ENCODE measurements around the gene MACF1.
A peak's percentile ranks its signal among the peaks of the same experiment; 100 is the strongest.

MACF1 gene

DNA sequence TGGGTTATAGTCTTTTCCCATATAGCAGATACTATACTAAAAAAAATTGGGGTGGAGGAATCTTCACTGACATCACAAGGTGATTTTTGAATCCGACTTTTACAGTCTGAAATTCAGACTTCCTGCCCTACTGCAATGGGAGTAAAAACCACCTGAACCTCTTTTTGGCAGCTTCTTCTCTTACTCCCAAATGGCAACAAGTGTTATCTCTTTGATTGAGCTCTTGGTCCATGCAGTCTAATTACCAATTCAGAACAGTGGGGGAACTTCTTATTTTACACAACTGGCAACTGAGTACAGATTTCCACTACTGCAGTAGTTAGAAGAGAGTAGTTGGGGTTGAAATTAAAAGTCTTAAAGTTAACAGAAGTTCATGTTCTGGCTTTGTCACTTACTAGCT, 62.3 kb downstream of the MACF1 start:
- no peak for DNase-seq (ENCODE audit: low read depth)

DNA sequence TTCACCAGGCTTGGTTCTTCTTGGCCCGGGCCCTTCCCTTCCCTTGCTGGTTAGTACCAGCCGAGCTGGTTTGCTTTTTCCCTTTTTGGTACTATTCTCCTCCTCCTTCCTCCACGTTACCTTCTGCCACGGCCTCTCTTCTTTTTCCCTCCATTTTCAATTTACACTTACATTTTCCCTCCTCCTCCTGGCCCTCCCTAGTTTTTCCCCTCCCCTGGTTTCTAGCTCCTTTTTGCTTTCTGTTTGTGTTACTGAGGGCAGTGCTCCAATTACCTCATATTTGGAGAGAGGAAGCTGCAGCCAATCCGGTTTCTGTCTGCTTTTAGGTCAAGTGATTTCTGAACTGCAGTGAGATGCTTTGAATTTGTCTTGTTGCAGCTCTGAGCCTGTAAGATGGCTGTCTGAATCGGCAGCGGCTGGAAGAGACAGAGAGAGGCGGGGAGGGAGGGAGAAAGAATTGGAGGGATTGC, 63.7 kb downstream of the MACF1 start:
- DNase-seq (ENCODE audit: low read depth), result peak; percentile 92

DNA sequence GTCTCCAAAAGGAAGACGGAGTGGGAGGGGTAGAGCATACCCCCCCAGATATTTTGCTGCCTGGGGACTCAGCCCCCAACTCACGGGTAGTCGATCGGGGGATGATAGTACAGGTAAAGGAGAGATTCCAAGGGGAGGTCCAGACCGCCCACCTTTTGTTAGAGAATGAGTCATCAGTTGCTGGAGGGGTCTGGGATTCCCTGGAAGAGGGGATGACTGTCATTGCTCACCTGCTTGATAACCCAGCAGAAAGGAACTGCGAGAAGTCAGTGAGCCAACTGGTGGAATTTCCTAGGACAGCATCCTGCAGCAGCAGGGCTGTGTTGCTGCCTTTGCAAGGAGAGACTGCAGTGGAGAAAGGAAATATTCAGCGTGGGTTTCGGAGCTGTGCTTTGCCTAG, 64.4 kb downstream of the MACF1 start:
- DNase-seq (ENCODE audit: low read depth), result no peak

DNA sequence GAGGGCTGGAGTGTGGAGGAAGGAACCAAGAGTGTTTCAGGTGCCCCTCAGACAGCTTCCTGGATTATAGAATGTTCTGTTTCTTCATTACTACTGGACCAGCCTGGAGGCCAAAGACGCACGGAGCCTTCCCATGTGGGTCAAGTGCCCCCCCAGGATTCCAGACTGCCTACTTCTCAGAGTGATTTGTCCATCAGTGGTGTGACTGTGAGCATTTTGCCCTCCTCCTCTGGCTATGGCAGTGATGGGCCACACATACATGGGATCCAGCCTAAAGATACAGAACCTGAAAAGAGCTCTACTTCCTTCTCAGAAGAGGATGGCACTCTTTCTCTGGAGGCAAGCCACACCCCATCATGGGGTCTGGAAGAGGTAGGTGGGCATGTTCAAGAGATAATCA, 64.9 kb downstream of the MACF1 start:
- DNase-seq (ENCODE audit: low read depth), result no peak

DNA sequence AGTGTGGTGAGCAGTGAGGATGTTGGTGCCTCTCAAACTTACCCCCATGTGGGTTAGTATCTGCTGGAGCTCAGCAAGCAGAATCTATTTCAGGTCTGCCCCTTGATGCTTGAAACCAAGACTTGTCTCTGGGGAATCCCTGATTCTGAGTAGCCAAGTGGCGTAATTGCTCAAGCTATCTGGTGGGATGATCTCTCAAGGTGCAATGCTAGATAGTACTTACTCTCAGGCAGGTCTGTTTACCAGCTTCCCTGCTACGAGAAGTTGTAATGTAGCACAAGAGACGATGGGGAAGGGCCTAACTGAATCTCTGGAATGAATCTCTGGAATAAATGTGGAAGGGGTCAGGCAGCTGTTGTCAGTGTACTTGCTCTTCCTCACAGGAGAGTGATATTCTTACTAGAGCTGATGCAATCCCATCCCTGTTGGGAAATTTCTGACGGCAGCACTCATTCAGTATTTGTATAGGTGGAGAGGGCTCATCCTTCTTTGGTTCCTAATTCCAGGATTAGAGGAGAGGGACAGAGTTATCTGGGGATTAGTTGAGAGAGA, 65.4 kb downstream of the MACF1 start:
- peak; percentile 80 for DNase-seq (ENCODE audit: low read depth)

DNA sequence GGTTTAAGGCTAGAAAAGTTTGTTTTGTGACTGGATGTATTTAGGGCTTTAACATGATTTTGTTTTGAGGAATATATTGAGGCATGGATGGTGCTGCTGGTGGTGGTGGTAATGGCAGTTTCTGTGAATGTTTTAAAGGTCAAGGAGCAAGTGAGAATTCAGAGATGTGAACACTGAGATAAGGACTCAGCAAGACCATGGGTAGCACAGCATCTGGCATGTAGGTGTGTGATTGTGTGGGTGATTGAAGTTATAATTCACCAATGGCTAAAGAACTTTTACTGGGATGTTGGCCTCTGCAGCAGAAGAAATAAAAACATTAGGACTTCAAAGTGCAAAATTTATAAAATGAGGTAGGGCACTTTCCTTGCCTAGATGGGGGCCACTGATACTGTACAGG, 65.9 kb downstream of the MACF1 start:
- no peak for DNase-seq (ENCODE audit: low read depth)

DNA sequence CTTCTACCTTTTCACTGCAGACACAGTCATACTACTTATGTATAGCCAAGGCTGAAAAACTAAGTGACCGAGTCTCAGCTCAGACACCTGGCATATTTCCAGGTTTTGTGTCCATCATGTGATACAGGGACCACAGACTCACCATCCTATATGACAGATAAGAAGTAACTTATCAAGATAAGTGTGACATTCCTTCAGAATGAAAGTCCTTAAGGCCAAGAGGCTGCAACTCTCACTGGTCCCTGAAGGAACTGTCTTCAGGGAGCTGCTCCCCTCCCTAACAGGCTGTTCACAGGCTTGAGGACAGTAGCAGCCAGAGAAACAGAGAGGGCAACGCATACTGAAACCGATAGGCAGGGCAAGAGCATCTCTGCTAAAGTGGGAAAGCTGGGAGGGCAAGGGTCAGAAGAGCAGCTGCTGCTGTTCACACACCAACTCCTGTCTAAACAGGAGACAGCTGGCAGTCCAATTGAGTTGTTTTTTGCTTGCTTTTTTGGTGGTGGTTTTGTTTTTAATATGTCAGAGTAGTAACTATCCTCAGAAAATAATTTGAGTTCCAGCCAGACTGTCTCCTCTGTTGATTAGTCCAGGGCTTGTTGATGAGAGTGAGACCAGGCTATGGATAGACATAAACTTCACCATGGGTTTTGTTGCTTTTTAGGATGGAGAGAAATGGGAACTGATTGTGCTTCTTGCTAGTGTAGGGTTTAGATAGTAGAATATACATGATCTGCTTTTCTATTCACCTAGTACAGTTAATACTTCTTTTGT, 67.7 kb downstream of the MACF1 start:
- DNase-seq (ENCODE audit: low read depth), result peak; percentile 38

DNA sequence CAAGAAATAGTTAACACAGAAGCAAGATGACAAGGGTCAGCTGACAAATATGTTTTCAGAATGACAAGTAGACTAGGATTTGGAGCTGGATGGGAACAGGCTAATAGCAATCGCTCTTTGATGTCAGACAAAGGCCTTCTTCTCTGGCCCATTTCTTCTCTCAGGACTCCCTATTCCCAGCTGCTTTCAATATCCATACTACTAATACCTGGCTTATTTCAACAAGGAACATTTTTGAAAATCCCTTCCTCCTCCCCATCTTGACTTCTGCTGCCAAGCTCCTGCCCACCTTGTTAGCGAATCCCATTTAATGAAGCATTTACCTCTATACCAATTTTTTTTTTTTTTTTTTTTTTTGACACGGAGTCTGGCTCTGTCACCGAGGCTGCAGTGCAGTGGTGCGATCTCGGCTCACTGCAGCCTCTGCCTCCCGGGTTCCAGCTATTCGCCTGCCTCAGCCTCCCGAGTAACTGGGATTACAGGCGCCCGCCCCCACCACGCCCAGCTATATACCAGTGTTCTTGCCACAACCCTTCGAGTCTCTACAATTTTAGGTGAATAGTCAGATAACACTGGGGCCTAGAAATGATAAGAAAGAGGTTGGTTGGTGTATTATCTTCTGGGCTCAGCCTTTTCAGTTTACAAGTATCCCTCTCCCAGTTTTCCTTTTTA, 68.4 kb downstream of the MACF1 start:
- no peak for DNase-seq (ENCODE audit: low read depth)

DNA sequence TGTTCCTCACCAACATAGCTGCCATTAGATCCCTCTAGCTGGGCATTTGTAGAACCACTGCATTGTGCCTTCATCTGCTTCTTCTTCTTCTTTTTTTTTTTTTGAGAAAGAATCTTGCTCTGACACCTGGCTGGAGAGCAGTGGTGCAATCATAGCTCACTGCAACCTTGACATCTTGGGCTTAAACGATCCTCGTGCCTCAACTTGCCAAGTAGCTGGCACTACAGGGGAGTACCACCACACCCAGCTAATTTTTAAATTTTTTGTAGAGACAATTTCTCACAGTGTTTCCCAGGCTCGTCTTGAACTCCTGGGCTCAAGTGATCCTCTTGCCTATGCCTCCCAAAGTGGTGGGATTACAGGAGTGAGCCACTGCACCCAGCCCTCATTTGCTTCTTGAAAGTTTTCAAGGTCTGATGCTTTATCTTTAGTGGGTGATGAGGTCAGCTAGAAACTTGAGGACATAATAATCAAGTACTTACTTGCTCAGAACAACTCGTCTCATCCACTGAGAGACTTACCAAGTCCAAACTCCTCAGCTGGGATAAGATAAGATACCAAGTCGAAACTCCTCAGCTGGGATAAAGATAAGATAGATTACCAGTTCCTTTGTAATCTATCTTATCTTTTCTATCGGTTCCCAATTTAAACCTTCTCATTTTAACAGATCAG, 71.5 kb downstream of the MACF1 start:
- peak; percentile 35 for DNase-seq (ENCODE audit: low read depth)

DNA sequence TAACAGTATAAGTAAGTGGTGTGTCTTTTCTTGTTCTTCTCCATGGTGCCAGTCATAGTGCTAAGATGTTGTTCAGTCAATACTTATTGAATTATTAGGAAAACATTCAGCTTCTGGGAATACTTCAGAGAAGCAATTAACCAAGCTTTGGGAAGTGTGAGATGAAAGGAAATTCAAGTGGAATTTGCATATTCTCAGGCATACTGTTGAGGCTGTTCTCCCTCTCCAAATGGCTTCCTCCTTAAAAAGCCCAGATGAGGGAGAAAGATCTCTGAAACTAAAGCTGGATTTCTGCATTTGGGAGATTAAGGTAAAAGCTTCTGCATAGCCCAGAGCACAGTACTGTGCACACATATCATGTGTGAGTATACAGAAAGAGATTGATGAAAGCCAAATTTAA, 73.4 kb downstream of the MACF1 start:
- DNase-seq (ENCODE audit: low read depth), result no peak

DNA sequence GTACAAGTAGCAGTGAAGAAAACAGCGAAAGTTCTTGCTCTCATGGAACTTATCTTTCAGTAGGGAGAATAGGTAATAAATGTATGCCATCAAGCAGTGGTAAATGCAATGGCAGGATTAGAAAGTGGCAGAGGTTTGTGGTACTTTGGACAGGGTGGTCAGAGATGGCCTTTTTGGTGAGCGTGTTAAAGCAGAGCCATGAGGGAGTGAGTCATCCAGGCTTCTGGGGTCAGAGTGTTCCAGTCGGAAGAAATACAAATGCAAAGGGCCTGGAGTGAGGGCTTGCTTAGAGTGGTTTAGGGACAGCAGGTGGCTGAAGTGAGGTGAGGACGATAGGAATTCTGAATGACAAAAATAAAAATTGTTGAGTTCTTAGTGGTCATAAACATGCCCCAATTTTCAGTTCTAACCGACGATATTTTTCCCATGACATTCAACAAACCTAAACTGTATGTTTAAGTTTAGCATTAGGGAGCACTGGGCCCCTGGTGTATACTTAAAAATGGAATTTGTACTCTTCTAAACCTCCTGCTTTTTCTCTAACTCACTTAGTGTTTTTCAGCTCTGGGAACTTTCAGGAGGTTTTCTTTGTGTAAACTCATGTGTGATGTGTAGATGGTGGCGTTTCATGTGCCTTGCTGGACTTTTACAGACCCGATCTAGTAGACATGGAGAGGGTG, 78.2 kb downstream of the MACF1 start:
- DNase-seq (ENCODE audit: low read depth), result peak; percentile 58

DNA sequence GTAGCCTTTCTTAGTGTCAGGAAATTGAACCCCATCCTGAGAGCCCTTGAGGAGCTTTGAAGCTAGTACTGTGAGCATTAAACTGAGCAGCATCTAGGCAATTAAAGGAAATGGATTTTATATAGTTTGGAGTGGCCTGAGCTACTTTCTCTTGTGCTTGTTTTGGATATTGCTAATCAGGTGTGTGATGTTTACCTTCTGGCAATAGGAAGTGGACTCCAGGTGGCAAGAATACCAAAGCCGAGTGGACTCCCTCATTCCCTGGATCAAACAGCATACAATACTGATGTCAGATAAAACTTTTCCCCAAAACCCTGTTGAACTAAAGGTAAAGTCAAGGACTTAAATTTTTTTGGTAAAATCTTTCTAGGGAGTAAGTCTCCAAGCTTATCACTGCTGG, 79.4 kb downstream of the MACF1 start:
- no peak for DNase-seq (ENCODE audit: low read depth)

DNA sequence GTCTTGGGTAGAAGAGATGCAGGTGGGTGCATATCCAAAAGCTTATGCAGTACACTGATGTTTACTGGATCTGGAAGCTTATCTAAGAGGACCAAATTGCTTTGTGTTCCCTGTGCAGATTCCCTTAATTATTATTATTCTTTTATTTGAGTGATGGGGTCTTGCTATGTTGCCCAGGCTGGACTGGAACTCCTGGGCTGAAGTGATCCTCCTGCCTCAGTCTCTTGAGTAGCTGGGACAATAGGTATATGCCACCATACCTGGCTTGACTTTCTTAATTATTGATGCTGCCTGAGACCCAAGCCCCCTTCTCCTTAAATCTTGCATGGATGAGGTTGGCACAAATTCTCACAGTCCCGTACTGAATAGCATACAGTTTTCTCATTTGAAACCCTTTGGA, 83.0 kb downstream of the MACF1 start:
- DNase-seq (ENCODE audit: low read depth), result no peak

DNA sequence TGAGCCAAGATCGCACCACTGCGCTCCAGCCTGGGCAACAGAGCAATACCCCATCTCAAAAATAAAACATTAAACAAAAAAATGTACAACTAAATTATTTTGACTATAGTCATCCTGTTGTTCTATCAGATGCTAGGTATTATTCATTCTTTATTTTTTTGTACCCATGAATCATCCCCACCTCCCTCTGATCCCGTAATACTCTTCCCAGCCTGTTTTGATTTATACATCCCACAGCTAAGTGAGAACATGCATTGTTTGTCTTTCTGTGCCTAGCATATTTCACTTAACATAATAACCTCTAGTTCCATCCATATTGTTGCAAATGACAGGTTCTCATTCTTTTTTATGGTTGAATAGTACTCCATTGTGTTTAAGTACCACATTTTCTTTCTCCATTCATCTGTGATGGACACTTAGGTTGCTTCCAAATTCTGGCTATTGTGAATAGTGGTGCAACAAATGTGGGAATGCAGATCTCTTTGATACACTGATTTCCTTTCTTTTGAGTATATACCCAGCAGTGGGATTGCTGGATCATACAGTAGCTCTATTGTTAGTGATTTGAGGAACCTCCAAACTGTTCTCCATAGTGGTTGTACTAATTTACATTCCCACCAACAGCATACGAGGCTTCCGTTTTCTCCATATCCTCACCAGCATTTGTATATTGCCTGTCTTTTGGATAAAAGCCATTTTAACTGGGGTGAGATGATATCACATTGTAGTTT, 84.4 kb downstream of the MACF1 start:
- DNase-seq (ENCODE audit: low read depth), result peak; percentile 55

DNA sequence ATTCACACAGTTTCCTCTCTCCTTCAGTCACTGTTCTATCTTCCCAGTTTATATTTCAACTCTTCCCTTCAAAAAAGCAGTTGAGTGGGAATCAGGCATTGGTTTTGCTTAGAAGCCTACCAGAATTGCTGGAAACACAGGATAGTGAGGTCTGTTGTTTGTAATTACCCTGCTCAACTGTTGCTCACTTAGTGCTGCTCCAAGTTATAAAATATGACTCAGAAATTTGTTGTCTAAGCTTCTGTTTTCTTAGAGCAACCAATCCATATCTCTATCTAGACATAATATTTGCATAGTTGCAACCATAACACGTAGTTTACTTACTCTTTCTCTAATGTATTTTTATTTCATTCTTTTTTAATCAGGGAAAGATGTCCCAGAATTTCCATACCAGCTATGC, 87.9 kb downstream of the MACF1 start:
- no peak for DNase-seq (ENCODE audit: low read depth)

DNA sequence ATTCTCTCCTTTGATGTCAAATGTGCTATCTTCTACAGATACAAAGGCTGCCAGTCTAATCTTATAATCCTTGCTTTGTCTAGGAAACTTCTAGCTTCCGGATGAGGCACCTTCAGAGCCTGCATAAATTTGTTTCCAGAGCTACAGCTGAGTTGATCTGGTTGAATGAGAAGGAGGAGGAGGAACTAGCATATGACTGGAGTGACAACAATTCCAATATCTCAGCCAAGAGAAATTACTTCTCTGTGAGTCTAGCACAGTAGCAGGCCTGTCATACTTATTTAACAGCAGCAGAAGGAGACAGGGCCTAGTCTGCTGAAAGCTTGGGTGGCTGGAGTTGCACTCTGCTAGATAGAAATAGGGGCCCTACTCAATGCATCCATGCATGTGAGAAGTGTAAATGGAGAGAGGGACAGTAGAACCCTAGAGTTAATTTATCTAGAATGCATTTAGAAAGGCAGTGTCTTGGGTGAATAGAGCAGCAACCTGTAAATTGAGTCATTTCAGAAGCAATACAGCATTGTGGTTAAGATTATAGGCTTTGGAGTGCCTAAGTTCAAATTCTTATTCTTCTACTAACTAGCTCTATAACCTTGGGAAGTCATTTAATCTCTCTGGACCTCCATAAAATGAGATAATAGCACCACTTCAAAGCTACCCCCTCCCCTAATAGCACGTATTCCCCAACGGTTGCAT, 89.0 kb downstream of the MACF1 start:
- peak; percentile 47 for DNase-seq (ENCODE audit: low read depth)

DNA sequence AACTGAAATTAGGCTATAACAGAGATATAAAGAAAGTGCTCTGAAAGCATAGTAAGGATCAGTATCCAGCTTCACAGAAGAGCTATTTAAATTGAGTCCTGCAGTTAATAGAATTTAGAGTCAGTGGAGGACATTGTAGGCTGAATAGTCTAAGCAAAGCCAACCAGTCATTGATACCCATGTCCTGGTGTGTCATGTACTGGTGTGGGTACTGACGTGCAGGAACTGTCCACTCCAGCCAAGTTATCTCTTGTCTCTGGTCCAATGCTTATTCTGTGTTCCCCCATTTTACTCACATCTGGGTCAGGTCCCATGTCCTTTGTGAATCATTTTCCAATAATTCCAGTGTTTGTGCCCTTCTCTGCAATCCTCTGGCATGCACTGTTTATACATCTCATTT, 90.0 kb downstream of the MACF1 start:
- no peak for DNase-seq (ENCODE audit: low read depth)

DNA sequence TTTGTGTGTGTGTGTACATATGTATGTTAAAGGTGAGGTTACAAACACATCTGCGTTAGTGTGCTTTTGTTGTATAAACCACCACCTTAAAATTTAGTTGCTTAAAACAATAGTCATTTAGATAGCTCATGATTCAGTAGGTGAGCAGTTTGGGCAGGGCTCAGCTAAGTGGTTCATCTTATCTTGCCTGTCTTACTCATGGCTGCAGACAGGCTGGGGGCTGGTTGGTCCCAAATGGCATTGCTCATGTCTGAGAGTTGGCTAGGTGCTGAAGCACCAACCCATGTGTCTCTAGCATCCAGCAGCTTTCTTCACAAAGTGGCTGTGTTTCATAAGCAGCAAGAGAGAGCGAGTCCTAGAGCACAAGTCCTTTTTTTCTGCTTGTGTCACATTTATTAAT, 91.4 kb downstream of the MACF1 start:
- no peak for DNase-seq (ENCODE audit: low read depth)

DNA sequence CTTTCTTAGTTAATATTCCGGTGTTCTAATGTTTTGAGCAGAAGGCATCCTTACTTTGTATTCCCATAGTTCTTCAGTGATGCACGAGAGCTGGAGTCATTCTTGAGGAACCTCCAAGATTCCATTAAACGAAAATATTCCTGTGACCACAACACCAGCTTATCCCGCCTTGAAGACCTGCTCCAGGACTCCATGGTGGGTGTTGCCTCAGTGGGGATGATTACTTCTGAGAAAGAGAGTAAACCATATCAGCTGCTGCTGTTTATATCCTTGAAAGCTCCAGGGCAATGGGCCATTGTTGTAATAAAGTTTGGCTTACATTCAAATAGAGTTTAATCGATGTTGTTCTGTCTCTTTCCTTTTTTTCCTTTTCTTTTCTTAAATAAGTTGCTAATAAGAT, 93.1 kb downstream of the MACF1 start:
- DNase-seq (ENCODE audit: low read depth), result peak; percentile 15

DNA sequence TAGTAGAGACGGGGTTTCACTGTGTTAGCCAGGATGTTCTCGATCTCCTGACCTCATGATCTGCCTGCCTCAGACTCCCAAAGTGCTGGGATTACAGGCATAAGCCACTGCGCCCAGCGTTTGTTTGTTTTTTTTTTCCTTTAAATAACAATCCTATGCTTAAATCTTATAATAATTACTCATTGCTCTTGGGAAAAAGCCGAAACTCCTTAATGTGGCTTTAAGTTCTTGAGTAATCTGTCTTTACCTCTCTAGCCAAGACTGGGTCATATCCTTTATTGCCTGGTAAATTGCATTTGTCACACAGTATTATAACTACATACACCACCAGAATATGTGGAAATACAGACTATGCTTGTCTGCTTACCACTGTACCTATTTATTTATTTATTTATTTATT, 97.1 kb downstream of the MACF1 start:
- DNase-seq (ENCODE audit: low read depth), result peak; percentile 37

DNA sequence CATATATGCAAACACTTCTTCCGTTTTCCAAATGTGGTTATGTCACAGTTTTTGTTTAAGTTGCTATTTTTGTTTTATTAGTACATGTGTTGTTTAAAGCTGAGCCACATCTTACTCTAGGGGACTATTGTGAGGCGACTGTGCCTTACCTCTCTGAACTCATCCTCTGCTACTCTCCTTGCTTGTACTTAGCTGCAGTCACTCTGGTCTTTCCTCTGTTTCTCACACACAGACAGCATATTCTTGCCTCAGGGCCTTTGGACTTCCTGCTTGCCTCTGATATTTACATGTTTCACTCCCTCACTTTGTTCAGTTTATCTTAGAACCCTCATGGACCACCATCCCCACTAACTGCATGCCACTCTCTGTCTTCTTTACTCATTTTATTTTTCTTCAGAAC, 101.1 kb downstream of the MACF1 start:
- DNase-seq (ENCODE audit: low read depth), result no peak
